Measurements from ENCODE around the gene PLS1.
"Not testable (repeated sequence)": the region's sequence is repeated elsewhere in the genome, so short reads cannot be mapped to it uniquely, and the experiment has no call there.

PLS1 gene

DNA sequence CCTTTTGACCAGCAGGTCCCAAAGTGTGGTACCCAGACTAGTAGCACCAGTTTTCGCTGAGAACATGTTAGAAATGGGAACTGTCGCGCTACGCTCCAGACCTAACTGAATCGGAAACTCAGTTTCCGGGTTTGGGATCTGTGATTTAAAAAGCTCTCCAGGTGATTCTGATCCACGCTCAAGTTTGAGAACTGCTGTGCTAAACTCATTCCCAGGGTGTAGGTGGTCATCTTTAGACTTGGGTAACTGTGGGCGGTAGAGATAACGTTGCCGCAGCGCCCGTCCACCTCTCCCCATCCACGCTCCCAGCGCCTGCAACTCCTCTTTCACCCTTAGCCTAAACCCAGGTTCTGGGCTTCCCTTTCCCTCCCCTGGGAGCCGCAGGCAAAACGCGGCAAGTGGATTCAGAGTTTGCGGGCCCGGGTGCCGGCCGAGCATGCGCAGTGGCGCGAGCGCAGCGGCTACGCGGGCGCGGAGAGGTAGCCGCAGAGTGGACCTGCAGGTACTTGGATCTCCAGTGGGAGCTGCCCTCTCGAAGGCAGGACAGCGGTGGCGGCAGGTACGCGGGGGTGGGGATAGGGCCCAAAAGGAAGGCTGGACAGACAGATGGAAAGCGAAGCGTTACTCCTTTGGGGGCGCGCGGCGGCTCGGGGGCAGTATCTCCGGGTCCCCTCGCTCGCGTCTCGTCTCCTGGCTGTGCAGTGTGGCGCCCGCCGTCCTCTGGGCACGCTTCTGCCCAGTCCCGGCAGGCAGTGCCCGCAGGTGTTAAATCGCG, at the start of gene PLS1:
TSS of gene PLS1 (plus strand) at position 443 of the 775 bp plus-strand sequence. CDS start 67,845 bp downstream, outside the sequence.
- ATAC-seq (ENCODE audit: insufficient read depth, low read depth) (peak; percentile 88), DNase-seq (peak; percentile 91)

GRCh38 chr3:142549986-142550385, 46.2 kb upstream of the PLS1 start:
- Histone ChIP-seq H3K36me3 (ENCODE audit: insufficient read depth, low read length) (peaks cover 89% of the 10 kb centered on the region), H2AFZ (ENCODE audit: low read depth, low read length) (no peak overlapping the region), H3K27me3 (ENCODE audit: insufficient read depth, low read length, poor library complexity) (no peaks in the 10 kb centered on the region), H3K27ac (ENCODE audit: low read length) (no peak overlapping the region), H4K20me1 (ENCODE audit: insufficient read depth, low read length) (no peaks in the 10 kb centered on the region), H3K4me2 (ENCODE audit: insufficient read depth, low read length) (no peak overlapping the region), H3K4me3 (ENCODE audit: low read depth in 1 of 2, low read length in 2 of 2) (no peak overlapping the region), H3K79me2 (ENCODE audit: insufficient read depth, low read length) (no peaks in the 10 kb centered on the region), H3K4me1 (ENCODE audit: insufficient read depth, low read length) (no peaks in the 10 kb centered on the region), H3K9ac (ENCODE audit: low read depth, low read length) (no peak overlapping the region), H3K9me3 (ENCODE audit: insufficient read depth, low read length, severe bottlenecking) (no peaks in the 10 kb centered on the region)
- no peak for ATAC-seq (ENCODE audit: insufficient read depth, low read depth)
- DNase-seq, result no peak
- no peak for TF ChIP-seq EZH2 (IDR thresholded peaks at IDR 0.05; ENCODE audit: borderline replicate concordance, low read depth, low read length, severe bottlenecking)
- no peak for TF ChIP-seq CTCF (IDR thresholded peaks at IDR 0.05; ENCODE audit: borderline replicate concordance, extremely low read depth, low read length, poor library complexity, severe bottlenecking)

More for the DNA sequence above, at the start of gene PLS1:
- peaks cover 29% of the 10 kb centered on the region for H3K4me1 ChIP-seq (ENCODE audit: insufficient read depth, low read length)
- H3K9me3 ChIP-seq (ENCODE audit: insufficient read depth, low read length, severe bottlenecking), result no peaks in the 10 kb centered on the region
- H4K20me1 ChIP-seq (ENCODE audit: insufficient read depth, low read length), result no peaks in the 10 kb centered on the region; the same call in 1 of the 2 replicates
- peak within 1 kb of the TSS; percentile 89 for H2AFZ ChIP-seq (ENCODE audit: low read depth, low read length)
- H3K4me3 ChIP-seq (ENCODE audit: low read depth in 1 of 2, low read length in 2 of 2), result peak within 1 kb of the TSS; percentile 82 to 93
- H3K79me2 ChIP-seq (ENCODE audit: insufficient read depth, low read length), result peaks cover 19% of the 10 kb centered on the region
- peak within 1 kb of the TSS; percentile 83 for H3K27ac ChIP-seq (ENCODE audit: low read length)
- H3K27me3 ChIP-seq (ENCODE audit: insufficient read depth, low read length, poor library complexity), result no peaks in the 10 kb centered on the region
- peak within 1 kb of the TSS; percentile 66 for H3K9ac ChIP-seq (ENCODE audit: low read depth, low read length)
- TF ChIP-seq EZH2 (IDR thresholded peaks at IDR 0.05; ENCODE audit: borderline replicate concordance, low read depth, low read length, severe bottlenecking) (no peak), CTCF (IDR thresholded peaks at IDR 0.05; ENCODE audit: borderline replicate concordance, extremely low read depth, low read length, poor library complexity, severe bottlenecking) (peak; percentile 11)
- peaks cover 4% of the 10 kb centered on the region; the same call in 1 of the 2 replicates for H3K36me3 ChIP-seq (ENCODE audit: insufficient read depth, low read length)
- H3K4me2 ChIP-seq (ENCODE audit: insufficient read depth, low read length), result peak within 1 kb of the TSS; percentile 83

GRCh38 chr3:142552579-142552978, 43.6 kb upstream of the PLS1 start:
- ATAC-seq (ENCODE audit: insufficient read depth, low read depth); H3K4me2 ChIP-seq (ENCODE audit: insufficient read depth, low read length); H3K27me3 ChIP-seq (ENCODE audit: insufficient read depth, low read length, poor library complexity); H3K9ac ChIP-seq (ENCODE audit: low read depth, low read length); H4K20me1 ChIP-seq (ENCODE audit: insufficient read depth, low read length); H3K4me1 ChIP-seq (ENCODE audit: insufficient read depth, low read length); H3K4me3 ChIP-seq (ENCODE audit: low read depth in 1 of 2, low read length in 2 of 2); H3K79me2 ChIP-seq (ENCODE audit: insufficient read depth, low read length); DNase-seq; H3K9me3 ChIP-seq (ENCODE audit: insufficient read depth, low read length, severe bottlenecking); H2AFZ ChIP-seq (ENCODE audit: low read depth, low read length); H3K27ac ChIP-seq (ENCODE audit: low read length): not testable (repeated sequence)
- peaks cover 90% of the 10 kb centered on the region for H3K36me3 ChIP-seq (ENCODE audit: insufficient read depth, low read length)

DNA sequence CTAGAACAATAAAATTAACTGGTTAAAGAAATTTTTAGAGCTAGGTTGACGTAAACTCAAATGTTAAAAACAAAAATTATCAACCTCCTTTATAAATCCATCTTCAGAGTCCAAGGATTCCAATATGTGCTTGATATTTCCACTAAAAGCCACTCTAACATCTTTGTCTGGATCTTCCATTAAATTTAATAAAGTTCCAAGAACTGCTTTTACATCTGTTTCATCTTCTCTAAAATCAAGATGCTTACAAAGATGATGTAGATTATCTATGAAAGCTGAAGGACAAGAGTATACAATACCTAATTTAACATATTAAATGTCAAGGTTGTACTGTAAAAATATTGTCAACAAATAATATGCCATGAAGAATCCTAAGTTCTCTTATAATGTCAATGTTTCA, 42.5 kb upstream of the PLS1 start:
- H3K27ac ChIP-seq (ENCODE audit: low read length), result no peak overlapping the region
- ATAC-seq (ENCODE audit: insufficient read depth, low read depth), result no peak
- H2AFZ ChIP-seq (ENCODE audit: low read depth, low read length), result no peak overlapping the region
- H3K9ac ChIP-seq (ENCODE audit: low read depth, low read length), result no peak overlapping the region
- no peaks in the 10 kb centered on the region for H4K20me1 ChIP-seq (ENCODE audit: insufficient read depth, low read length)
- no peaks in the 10 kb centered on the region for H3K27me3 ChIP-seq (ENCODE audit: insufficient read depth, low read length, poor library complexity)
- no peak overlapping the region for H3K4me3 ChIP-seq (ENCODE audit: low read depth in 1 of 2, low read length in 2 of 2)
- no peaks in the 10 kb centered on the region for H3K4me1 ChIP-seq (ENCODE audit: insufficient read depth, low read length)
- no peak for DNase-seq
- TF ChIP-seq EZH2 (IDR thresholded peaks at IDR 0.05; ENCODE audit: borderline replicate concordance, low read depth, low read length, severe bottlenecking) (no peak), CTCF (IDR thresholded peaks at IDR 0.05; ENCODE audit: borderline replicate concordance, extremely low read depth, low read length, poor library complexity, severe bottlenecking) (no peak)
- H3K36me3 ChIP-seq (ENCODE audit: insufficient read depth, low read length), result peaks cover 91% of the 10 kb centered on the region
- no peak overlapping the region for H3K4me2 ChIP-seq (ENCODE audit: insufficient read depth, low read length)
- H3K9me3 ChIP-seq (ENCODE audit: insufficient read depth, low read length, severe bottlenecking), result no peaks in the 10 kb centered on the region
- no peaks in the 10 kb centered on the region for H3K79me2 ChIP-seq (ENCODE audit: insufficient read depth, low read length)
